ENCODE results near the gene RAET1E.
"Not testable (repeated sequence)": the region's sequence is repeated elsewhere in the genome, so short reads cannot be mapped to it uniquely, and the experiment has no call there.

- not testable (repeated sequence) for TF ChIP-seq CTCF (IDR thresholded peaks at IDR 0.05 in 8 of 11, conservative IDR thresholded peaks at IDR 0.05 in 3 of 11); POLR2AphosphoS5 (IDR thresholded peaks at IDR 0.05); POLR2A (IDR thresholded peaks at IDR 0.05)
These were observed 14.8 kb upstream of the RAET1E start for GRCh38 chr6:149912680-149913079.
